Esophagus muscularis mucosa (tissue), 4 donors: ENCODE measurements around the gene NCR3LG1. TPM values are rescaled to one million over a fixed set of nuclear protein-coding genes. Genes with fewer than 3 reads are reported as not detected.

ENCODE experiments used
- DNase-seq: peaks from one replicate; pipeline ENCODE4 v3.0.0-alpha.2; 2017; ENCODE audit errors: extremely low spot score
- H3K27ac ChIP-seq, 4 donors: fragments of 200-600 bp; sonication (generic); replicated peaks in 1 of 4; 1 replicate in 3 of 4; 2 replicates in 1 of 4; pipeline ENCODE4 v1.5.1; 2016 to 2019; ENCODE audit warnings: mild to moderate bottlenecking in 1 of 4
- H3K27me3 ChIP-seq, 4 donors: fragments of 200-600 bp; sonication (generic); one replicate each; pipeline versions ENCODE4 v1.5.1 to v1.6.0; 2016 to 2019
- H3K36me3 ChIP-seq, 4 donors: fragments of 200-600 bp; sonication (generic); one replicate each; pipeline ENCODE4 v1.5.1; 2016 to 2019
- H3K4me1 ChIP-seq, 4 donors: fragments of 200-600 bp; sonication (generic); one replicate each; pipeline ENCODE4 v1.5.1; 2016 to 2019
- H3K4me3 ChIP-seq, 4 donors: fragments of 200-600 bp; sonication (generic); 1 replicate in 2 of 4; 2 replicates in 2 of 4; pipeline ENCODE4 v1.5.1; 2016 to 2019; ENCODE audit warnings: mild to moderate bottlenecking in 4 of 4, moderate library complexity in 1 of 4
- H3K9me3 ChIP-seq, 4 donors: fragments of 200-600 bp; sonication (generic); 1 replicate in 3 of 4; 2 replicates in 1 of 4; pipeline ENCODE4 v1.5.1; 2016 to 2019
- EP300 ChIP-seq: sonication (generic); formaldehyde crosslinking; IDR thresholded peaks from one replicate; pipeline ENCODE4 v1.6.1; 2017; ENCODE audit warnings: antibody characterized with exemption
- POLR2A ChIP-seq: fragments of 450-650 bp; IDR thresholded peaks from one replicate; pipeline ENCODE4 v1.6.1; 2017; ENCODE audit warnings: antibody characterized with exemption, moderate library complexity, mild to moderate bottlenecking, low read depth
- POLR2AphosphoS5 ChIP-seq, 2 donors: sonication (generic); formaldehyde crosslinking; IDR thresholded peaks; one replicate each; pipeline ENCODE4 v1.6.1; 2017; ENCODE audit warnings: antibody characterized with exemption in 2 of 2
- WGBS: methylation state at CpG from one replicate; pipeline ENCODE4 v1.1.5; 2018; 5-methylcytosine and 5-hydroxymethylcytosine counted together
- intact Hi-C: fragments of 100-400 bp; cut with DNase I; formaldehyde crosslinking; loops from one replicate; pipeline ENCODE4 v1.15.1; 2023
- total RNA-seq, 4 donors: library from RNA; depleted of rRNA; stranded (reverse); fragments of >200 nt; gene quantifications; one replicate each; pipeline versions ENCODE4 v1.1.0 to v1.2.1, GENCODE V29; 2016
- TF ChIP-seq, protein P1 (sequence below), 3 experiments: fragments of 200-600 bp in 2 of 3; fragments of 450-650 bp in 1 of 3; sonication (generic) in 2 of 3; IDR thresholded peaks; one replicate each; pipeline ENCODE4 v1.5.1; 2017 to 2019; ENCODE audit warnings: antibody characterized with exemption in 3 of 3, mild to moderate bottlenecking in 2 of 3, moderate library complexity in 1 of 3

Gene NCR3LG1
- total RNA-seq, 4 donors from 2014 or later = 1.7 to 3.6 (median 2.4) TPM

DNA sequence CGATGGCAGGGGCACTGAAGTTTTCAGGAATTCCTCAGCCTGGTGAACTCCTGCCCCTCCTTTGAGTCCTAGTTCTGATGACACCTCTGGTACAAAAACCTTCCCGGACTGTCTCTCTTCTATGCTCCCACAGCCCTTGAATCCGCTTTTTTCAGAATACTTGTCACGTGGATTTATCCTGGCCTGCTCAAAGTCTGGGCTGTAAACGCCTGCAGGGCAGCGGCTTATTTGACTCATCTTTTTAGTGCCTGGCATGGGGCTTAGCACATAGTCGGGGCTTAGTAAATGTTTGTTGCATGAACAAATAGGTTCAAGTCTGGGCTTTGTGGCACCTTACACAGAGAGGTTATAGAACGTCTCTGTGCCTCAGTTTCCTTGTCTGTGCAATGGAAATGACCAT, 50.2 kb downstream of the NCR3LG1 start:
- no peak overlapping the region for H3K4me3 ChIP-seq
- no peaks in the 10 kb centered on the region for H3K9me3 ChIP-seq
- H3K27me3 ChIP-seq = peaks cover 0 to 4% (median 0%) of the 10 kb centered on the region in 4 donors
- intact Hi-C loops = no loop called here
- H3K4me1 ChIP-seq = peaks cover 17 to 19% (median 18%) of the 10 kb centered on the region in 4 donors
- TF ChIP-seq, protein P1, sequence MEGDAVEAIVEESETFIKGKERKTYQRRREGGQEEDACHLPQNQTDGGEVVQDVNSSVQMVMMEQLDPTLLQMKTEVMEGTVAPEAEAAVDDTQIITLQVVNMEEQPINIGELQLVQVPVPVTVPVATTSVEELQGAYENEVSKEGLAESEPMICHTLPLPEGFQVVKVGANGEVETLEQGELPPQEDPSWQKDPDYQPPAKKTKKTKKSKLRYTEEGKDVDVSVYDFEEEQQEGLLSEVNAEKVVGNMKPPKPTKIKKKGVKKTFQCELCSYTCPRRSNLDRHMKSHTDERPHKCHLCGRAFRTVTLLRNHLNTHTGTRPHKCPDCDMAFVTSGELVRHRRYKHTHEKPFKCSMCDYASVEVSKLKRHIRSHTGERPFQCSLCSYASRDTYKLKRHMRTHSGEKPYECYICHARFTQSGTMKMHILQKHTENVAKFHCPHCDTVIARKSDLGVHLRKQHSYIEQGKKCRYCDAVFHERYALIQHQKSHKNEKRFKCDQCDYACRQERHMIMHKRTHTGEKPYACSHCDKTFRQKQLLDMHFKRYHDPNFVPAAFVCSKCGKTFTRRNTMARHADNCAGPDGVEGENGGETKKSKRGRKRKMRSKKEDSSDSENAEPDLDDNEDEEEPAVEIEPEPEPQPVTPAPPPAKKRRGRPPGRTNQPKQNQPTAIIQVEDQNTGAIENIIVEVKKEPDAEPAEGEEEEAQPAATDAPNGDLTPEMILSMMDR (IDR thresholded peaks at IDR 0.05) = no peak
- TF ChIP-seq POLR2A (no peak), EP300 (no peak), POLR2AphosphoS5 (IDR thresholded peaks at IDR 0.05) (no peak)
- H3K36me3 ChIP-seq = no peaks in the 10 kb centered on the region
- no peak for DNase-seq
- WGBS = 93% methylated on average over 8 of the region's 8 CpGs
- H3K27ac ChIP-seq = no peak overlapping the region

DNA sequence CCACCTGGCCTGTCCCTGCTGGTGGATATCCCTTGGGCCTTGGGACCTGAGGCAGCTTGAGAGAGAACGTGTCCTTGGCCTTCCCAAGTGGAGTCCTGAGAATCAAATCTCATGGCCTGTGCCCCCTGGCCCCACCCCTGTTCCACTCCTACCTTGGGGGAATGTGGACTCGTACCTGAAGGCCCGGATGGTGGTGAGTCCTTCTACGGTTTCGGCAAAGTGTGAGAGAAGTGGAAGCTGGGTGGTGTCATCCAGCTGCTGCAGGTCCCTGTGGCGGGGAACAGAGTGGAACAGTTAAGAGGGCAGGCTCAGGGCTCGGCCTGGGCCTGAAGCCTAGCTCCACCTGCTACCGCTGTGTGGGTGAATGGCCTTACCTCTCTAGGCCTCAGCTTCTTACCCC, 50.9 kb downstream of the NCR3LG1 start:
- 94% methylated on average over 8 of the region's 8 CpGs for WGBS
- H3K4me3 ChIP-seq = no peak overlapping the region
- intact Hi-C loops = no loop called here
- H3K4me1 ChIP-seq = peaks cover 17 to 20% (median 19%) of the 10 kb centered on the region in 4 donors
- no peak for TF ChIP-seq POLR2A
- no peak for TF ChIP-seq POLR2AphosphoS5 (IDR thresholded peaks at IDR 0.05)
- TF ChIP-seq, protein P1 (IDR thresholded peaks at IDR 0.05) = no peak
- no peak for TF ChIP-seq EP300
- H3K36me3 ChIP-seq = no peaks in the 10 kb centered on the region
- no peak for DNase-seq
- no peaks in the 10 kb centered on the region for H3K27me3 ChIP-seq
- no peaks in the 10 kb centered on the region for H3K9me3 ChIP-seq
- H3K27ac ChIP-seq = no peak overlapping the region

GRCh38 chr11:17403980-17404759, 52.6 kb downstream of the NCR3LG1 start:
- intact Hi-C loops = no loop called here
- Histone ChIP-seq H3K27me3 (no peaks in the 10 kb centered on the region), H3K4me1 (peaks cover 17 to 20% (median 19%) of the 10 kb centered on the region in 4 donors), H3K27ac (no peak overlapping the region), H3K9me3 (no peaks in the 10 kb centered on the region), H3K4me3 (no peak overlapping the region), H3K36me3 (no peaks in the 10 kb centered on the region)
- TF ChIP-seq EP300 (no peak), POLR2AphosphoS5 (IDR thresholded peaks at IDR 0.05) (no peak), POLR2A (no peak)
- TF ChIP-seq, protein P1 (IDR thresholded peaks at IDR 0.05) = no peak
- no peak for DNase-seq
- 88% methylated on average over 18 of the region's 18 CpGs for WGBS

DNA sequence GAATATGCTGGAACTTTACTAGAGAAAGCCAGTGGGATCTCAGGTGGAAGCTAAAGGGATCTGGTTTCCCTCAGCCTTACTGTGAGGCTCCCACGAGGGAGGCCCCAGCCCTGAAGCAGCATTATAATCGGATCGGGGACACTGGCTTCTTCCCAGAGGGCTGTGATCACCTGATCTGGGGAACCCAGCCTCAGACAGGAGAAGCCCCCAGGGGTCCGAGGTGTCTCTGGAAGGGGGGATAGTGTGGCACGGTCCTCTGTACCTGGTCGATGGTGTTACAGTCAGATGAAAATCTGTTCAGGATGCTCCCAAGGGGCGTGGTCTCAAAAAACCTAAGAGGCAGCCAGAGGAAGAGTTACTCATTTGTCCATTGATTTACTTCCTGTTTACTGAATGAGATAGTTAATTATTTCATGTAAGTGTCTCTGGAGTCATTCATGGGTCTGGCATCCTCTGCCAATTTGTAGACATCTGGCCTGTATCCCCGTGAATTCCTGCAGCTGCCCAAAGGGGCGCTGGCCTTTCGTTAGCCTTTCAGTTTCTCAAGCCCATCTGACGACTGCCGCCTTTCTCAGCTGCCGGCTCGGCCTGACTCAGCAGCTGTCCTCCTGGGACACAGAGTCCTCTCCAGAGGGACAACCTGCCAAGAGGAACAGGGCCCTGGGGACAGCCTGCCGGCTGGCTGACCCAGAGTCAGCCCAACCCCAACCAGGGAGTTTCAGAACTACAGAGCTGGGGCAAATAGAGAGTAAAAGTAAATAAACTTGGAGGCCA, 53.8 kb downstream of the NCR3LG1 start:
- intact Hi-C loops = loop anchor here (5.0 kb wide), 1 partner anchor 77 kb away; no protein-coding TSS in a partner anchor
- H3K4me1 ChIP-seq = peaks cover 17 to 24% (median 19%) of the 10 kb centered on the region in 4 donors
- no peak for TF ChIP-seq EP300
- TF ChIP-seq POLR2A = no peak
- TF ChIP-seq, protein P1 (IDR thresholded peaks at IDR 0.05) = peak in 1 of 3 experiments; percentile 35
- TF ChIP-seq POLR2AphosphoS5 (IDR thresholded peaks at IDR 0.05) = peak; percentile 29 to 56
- DNase-seq = no peak
- H3K4me3 ChIP-seq = no peak overlapping the region
- H3K36me3 ChIP-seq = no peaks in the 10 kb centered on the region
- H3K27me3 ChIP-seq = no peaks in the 10 kb centered on the region
- H3K9me3 ChIP-seq = no peaks in the 10 kb centered on the region
- peak overlapping the region; percentile 23 to 38 (median 32) for H3K27ac ChIP-seq
- 39% methylated on average over 15 of the region's 15 CpGs for WGBS
